ENCODE measurements around the gene HIPK3.

- TF ChIP-seq CTCF (IDR thresholded peaks at IDR 0.05; ENCODE audit: poor library complexity, severe bottlenecking): no peak
- no peak for TF ChIP-seq POLR2AphosphoS5 (IDR thresholded peaks at IDR 0.05)
- peak; percentile 30 for TF ChIP-seq RAD21 (conservative IDR thresholded peaks at IDR 0.05)
- TF ChIP-seq EZH2 (IDR thresholded peaks at IDR 0.05; ENCODE audit: borderline replicate concordance, insufficient read depth, low read length, poor library complexity, severe bottlenecking): no peak
- no peak for TF ChIP-seq REST (IDR thresholded peaks at IDR 0.05; ENCODE audit: borderline replicate concordance)
- no peak for TF ChIP-seq EP300 (conservative IDR thresholded peaks at IDR 0.05; ENCODE audit: poor library complexity, severe bottlenecking)
- peak; percentile 26 for TF ChIP-seq SMC3 (conservative IDR thresholded peaks at IDR 0.05; ENCODE audit: poor library complexity)
- no peak for TF ChIP-seq TAF1 (IDR thresholded peaks at IDR 0.05; ENCODE audit: low read depth)
- peak; percentile 42 for TF ChIP-seq MXI1 (conservative IDR thresholded peaks at IDR 0.05; ENCODE audit: poor library complexity, severe bottlenecking)
These were observed 119.4 kb downstream of the HIPK3 start for GRCh38 chr11:33376331-33377310.

Measured in neural cell (in vitro differentiated cells).